ENCODE results near the gene POU3F1.

Gene POU3F1

DNA sequence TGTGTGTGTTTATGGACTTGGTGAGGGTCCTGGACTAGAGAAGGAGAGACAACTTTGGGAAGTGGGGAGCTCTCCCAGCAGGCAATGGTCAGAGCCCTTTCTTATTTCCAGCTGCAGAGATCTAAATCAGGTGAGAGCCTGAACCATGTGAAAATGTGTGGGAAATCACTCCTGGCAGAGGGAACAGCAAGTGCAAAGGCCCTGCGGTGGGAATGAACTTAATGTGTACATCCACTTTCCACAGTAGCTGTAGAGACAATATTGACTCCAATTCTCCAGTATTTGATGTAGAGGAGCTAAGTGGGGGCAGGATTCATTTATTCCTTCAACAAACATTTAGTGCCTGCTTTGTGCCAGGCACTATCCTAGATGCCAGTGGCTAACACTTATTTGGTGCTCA is 14.7 kb upstream of the POU3F1 start:
- no peak for DNase-seq (ENCODE audit: low spot score)
- TF ChIP-seq, protein P1, sequence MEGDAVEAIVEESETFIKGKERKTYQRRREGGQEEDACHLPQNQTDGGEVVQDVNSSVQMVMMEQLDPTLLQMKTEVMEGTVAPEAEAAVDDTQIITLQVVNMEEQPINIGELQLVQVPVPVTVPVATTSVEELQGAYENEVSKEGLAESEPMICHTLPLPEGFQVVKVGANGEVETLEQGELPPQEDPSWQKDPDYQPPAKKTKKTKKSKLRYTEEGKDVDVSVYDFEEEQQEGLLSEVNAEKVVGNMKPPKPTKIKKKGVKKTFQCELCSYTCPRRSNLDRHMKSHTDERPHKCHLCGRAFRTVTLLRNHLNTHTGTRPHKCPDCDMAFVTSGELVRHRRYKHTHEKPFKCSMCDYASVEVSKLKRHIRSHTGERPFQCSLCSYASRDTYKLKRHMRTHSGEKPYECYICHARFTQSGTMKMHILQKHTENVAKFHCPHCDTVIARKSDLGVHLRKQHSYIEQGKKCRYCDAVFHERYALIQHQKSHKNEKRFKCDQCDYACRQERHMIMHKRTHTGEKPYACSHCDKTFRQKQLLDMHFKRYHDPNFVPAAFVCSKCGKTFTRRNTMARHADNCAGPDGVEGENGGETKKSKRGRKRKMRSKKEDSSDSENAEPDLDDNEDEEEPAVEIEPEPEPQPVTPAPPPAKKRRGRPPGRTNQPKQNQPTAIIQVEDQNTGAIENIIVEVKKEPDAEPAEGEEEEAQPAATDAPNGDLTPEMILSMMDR (IDR thresholded peaks at IDR 0.05; ENCODE audit: borderline replicate concordance, control extremely low read depth, extremely low read depth, insufficient read depth, missing control alignments), result no peak
- in situ Hi-C loops (cut with MboI; ENCODE audit: low sequenced_read_pairs, unreplicated experiment), result no loop called here

GRCh38 chr1:38060498-38060897 is 13.9 kb upstream of the POU3F1 start:
- no peak for DNase-seq (ENCODE audit: low spot score)
- in situ Hi-C loops (cut with MboI; ENCODE audit: low sequenced_read_pairs, unreplicated experiment), result no loop called here
- TF ChIP-seq, protein P1 (IDR thresholded peaks at IDR 0.05; ENCODE audit: borderline replicate concordance, control extremely low read depth, extremely low read depth, insufficient read depth, missing control alignments), result no peak

GRCh38 chr1:38059635-38060250 is 13.2 kb upstream of the POU3F1 start:
- DNase-seq (ENCODE audit: low spot score), result no peak
- in situ Hi-C loops (cut with MboI; ENCODE audit: low sequenced_read_pairs, unreplicated experiment), result no loop called here

DNA sequence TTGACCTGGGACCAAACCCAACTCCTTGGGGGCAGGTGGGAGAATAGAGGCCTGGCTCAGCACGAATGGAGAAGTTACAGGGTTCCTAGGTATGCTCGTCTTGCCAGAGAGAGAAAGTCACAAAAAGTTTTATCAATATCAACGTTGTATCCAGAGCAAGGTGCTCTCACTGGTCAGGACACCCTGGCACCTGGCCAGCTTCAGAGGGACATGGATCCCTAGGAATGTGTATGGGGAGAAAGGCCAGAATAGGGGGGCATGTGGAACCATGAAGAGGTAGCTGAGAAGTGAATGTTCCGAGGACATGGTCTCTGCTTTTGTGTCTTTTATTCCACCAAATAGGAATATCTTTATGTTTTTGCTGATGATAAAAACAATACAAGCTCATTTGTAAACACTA is 9.4 kb upstream of the POU3F1 start:
- in situ Hi-C loops (cut with MboI; ENCODE audit: low sequenced_read_pairs, unreplicated experiment), result no loop called here
- TF ChIP-seq, protein P1 (IDR thresholded peaks at IDR 0.05; ENCODE audit: borderline replicate concordance, control extremely low read depth, extremely low read depth, insufficient read depth, missing control alignments), result no peak
- no peak for DNase-seq (ENCODE audit: low spot score)

More at GRCh38 chr1:38059635-38060250, 13.2 kb upstream of the POU3F1 start:
- TF ChIP-seq, protein P1 (IDR thresholded peaks at IDR 0.05; ENCODE audit: borderline replicate concordance, control extremely low read depth, extremely low read depth, insufficient read depth, missing control alignments), result no peak

DNA sequence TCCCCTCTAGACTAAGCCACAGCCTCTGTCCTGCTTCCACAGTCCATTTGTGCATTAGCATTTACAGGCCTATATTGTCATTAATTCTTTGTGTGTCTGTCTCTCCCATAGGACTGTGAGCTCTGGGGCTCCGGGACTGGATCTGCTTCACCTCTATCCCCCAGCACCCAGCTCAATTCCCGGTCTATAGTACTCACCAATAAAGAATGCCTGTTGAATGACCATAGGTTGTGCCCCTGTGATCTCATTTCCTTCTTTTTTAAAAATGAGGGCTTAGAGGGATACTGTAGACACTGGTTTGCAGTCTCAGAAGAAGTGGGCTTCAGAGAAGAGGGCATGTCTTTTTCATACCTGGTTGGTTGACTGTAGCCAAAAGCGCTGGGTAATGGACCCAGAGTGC is 8.8 kb upstream of the POU3F1 start:
- TF ChIP-seq, protein P1 (IDR thresholded peaks at IDR 0.05; ENCODE audit: borderline replicate concordance, control extremely low read depth, extremely low read depth, insufficient read depth, missing control alignments), result no peak
- in situ Hi-C loops (cut with MboI; ENCODE audit: low sequenced_read_pairs, unreplicated experiment), result no loop called here
- no peak for DNase-seq (ENCODE audit: low spot score)

DNA sequence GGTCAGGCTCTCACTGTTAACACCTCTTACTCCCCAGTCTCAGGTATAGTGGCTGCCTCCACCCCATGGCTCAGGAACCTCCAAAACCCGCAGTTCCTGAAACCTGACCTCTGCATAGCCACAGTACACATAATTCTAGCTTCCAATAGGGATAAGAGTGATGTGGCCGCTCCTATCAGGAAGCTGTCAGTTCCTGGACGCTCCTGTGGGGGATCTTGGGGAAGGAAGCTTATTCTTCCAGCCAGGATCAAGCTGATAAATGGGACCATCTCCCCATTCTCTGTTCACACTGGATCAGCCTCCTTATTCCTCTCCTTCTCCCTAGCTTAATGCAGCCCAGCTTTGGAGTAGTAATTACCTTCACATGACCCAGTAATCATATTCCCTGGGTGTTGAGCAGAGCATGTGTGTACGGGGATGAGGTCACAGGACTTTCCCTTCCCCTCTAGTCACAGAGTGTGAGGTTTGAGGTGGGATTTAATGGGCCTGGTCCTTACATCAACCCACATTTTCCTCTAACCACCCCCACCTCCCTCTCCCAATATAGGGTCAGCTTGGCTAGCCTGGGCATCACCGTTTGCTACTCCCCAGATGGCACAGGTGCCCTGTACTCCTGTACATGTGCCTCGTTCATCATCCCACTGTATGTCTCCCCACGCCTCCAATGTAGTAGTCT is 7.0 kb upstream of the POU3F1 start:
- in situ Hi-C loops (cut with MboI; ENCODE audit: low sequenced_read_pairs, unreplicated experiment), result no loop called here
- TF ChIP-seq, protein P1 (IDR thresholded peaks at IDR 0.05; ENCODE audit: borderline replicate concordance, control extremely low read depth, extremely low read depth, insufficient read depth, missing control alignments), result no peak
- DNase-seq (ENCODE audit: low spot score), result no peak

Measured in GM13976 (cell line).